ENCODE measurements around the gene CPSF4L. TPM values are rescaled to one million over a fixed set of nuclear protein-coding genes. Genes with fewer than 3 reads are reported as not detected.

The CPSF4L gene
- total and polyA plus RNA-seq, 2 of the 13 experiments (the other 11 are each of a cell fraction or from before 2014, with no cell fraction given) = 0.73 to 1.6 TPM

- TF ChIP-seq ZNF30 (CRISPR knock-in tag; IDR thresholded peaks at IDR 0.05) (no peak), ZNF550 (CRISPR knock-in tag; IDR thresholded peaks at IDR 0.05; ENCODE audit: borderline replicate concordance) (no peak), ZNF619 (CRISPR knock-in tag; IDR thresholded peaks at IDR 0.05) (no peak), ZNF547 (CRISPR knock-in tag; IDR thresholded peaks at IDR 0.05) (no peak), JUN (CRISPR knock-in tag; IDR thresholded peaks at IDR 0.05) (no peak), JUND (CRISPR knock-in tag; IDR thresholded peaks at IDR 0.05) (0 out of 2 replicates have a peak, but pooled peaks have one; percentile 11), SCMH1 (CRISPR knock-in tag; IDR thresholded peaks at IDR 0.05; ENCODE audit: borderline replicate concordance) (no peak), ZNF382 (CRISPR knock-in tag; IDR thresholded peaks at IDR 0.05; ENCODE audit: borderline replicate concordance) (no peak), MIER3 (CRISPR knock-in tag; IDR thresholded peaks at IDR 0.05; ENCODE audit: borderline replicate concordance) (no peak), SMAD3 (CRISPR knock-in tag; IDR thresholded peaks at IDR 0.05) (no peak), RCOR2 (CRISPR knock-in tag; IDR thresholded peaks at IDR 0.05) (no peak), ZNF441 (CRISPR knock-in tag; IDR thresholded peaks at IDR 0.05; ENCODE audit: borderline replicate concordance) (no peak), MAFG (CRISPR knock-in tag; IDR thresholded peaks at IDR 0.05) (no peak), RXRA (CRISPR knock-in tag; IDR thresholded peaks at IDR 0.05) (peak; percentile 72; the same call in 1 of the 2 replicates), ZNF263 (CRISPR knock-in tag; IDR thresholded peaks at IDR 0.05) (0 out of 2 replicates have a peak, but pooled peaks have one; percentile 17), HBP1 (CRISPR knock-in tag; IDR thresholded peaks at IDR 0.05; ENCODE audit: low read depth) (no peak), ZSCAN29 (CRISPR knock-in tag; conservative IDR thresholded peaks at IDR 0.05) (no peak), RFX5 (IDR thresholded peaks at IDR 0.05; ENCODE audit: low read depth, low read length) (no peak), MED8 (CRISPR knock-in tag; IDR thresholded peaks at IDR 0.05; ENCODE audit: insufficient replicate concordance) (no peak), ZC3H13 (CRISPR knock-in tag; IDR thresholded peaks at IDR 0.05) (no peak)
- TF ChIP-seq, protein P1, sequence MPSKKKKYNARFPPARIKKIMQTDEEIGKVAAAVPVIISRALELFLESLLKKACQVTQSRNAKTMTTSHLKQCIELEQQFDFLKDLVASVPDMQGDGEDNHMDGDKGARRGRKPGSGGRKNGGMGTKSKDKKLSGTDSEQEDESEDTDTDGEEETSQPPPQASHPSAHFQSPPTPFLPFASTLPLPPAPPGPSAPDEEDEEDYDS (CRISPR knock-in tag; IDR thresholded peaks at IDR 0.05) = no peak
These were observed 36.5 kb upstream of the CPSF4L start (continued) for GRCh38 chr17:73297934-73298861.

All from HepG2 (cell line).